Kidney (tissue), 14 donors: Measurements from ENCODE around the gene SLC25A12. TPM values are rescaled to one million over a fixed set of nuclear protein-coding genes. Genes with fewer than 3 reads are reported as not detected.

Experiments used
- DNase-seq, 5 donors: peaks; one replicate each; pipeline ENCODE4 v3.0.0-alpha.2; 2013 to 2020
- FAIRE-seq: peaks from 2 replicates; lab custom pipeline; 2012; peaks lifted over from hg19 to GRCh38; lab: Jason Lieb, UNC
- H3K27ac ChIP-seq, 2 donors: one replicate each; pipeline ENCODE4 v1.7.0; 2013; ENCODE audit warnings: low read depth in 2 of 2, low read length in 2 of 2, inconsistent platforms in 1 of 2
- H3K27me3 ChIP-seq: one replicate; pipeline ENCODE4 v1.7.1; 2013; ENCODE audit warnings: low read length, inconsistent platforms; ENCODE audit not compliant: control insufficient read depth, insufficient read depth
- H3K36me3 ChIP-seq, 3 donors: one replicate each; pipeline versions ENCODE4 v1.7.0 to v1.7.1; 2013; ENCODE audit warnings: low read length in 3 of 3, control low read depth in 1 of 3, inconsistent platforms in 1 of 3; ENCODE audit not compliant: insufficient read depth in 3 of 3, control insufficient read depth in 2 of 3
- H3K4me1 ChIP-seq, 3 donors: one replicate each; pipeline versions ENCODE4 v1.7.0 to v1.7.1; 2013; ENCODE audit warnings: low read length in 3 of 3, inconsistent platforms in 1 of 3, low read depth in 1 of 3; ENCODE audit not compliant: control insufficient read depth in 2 of 3, insufficient read depth in 2 of 3
- H3K4me3 ChIP-seq, 3 donors: one replicate each; pipeline versions ENCODE4 v1.7.0 to v1.8.1; 2013; ENCODE audit warnings: low read length in 3 of 3, control low read depth in 1 of 3, inconsistent platforms in 1 of 3
- H3K9ac ChIP-seq, 3 donors: one replicate each; pipeline versions ENCODE4 v1.7.0 to v1.7.1; 2013; ENCODE audit warnings: low read length in 3 of 3, control low read depth in 1 of 3, inconsistent platforms in 1 of 3
- H3K9me3 ChIP-seq, 3 donors: one replicate each; pipeline versions ENCODE4 v1.7.0 to v1.7.1; 2013; ENCODE audit warnings: low read length in 3 of 3, control low read depth in 1 of 3, inconsistent platforms in 1 of 3; ENCODE audit not compliant: control insufficient read depth in 2 of 3, insufficient read depth in 1 of 3
- CTCF ChIP-seq: IDR thresholded peaks from 3 replicates; pipeline ENCODE4 v1.5.1; 2012; ENCODE audit warnings: mild to moderate bottlenecking, moderate library complexity, borderline replicate concordance; ENCODE audit not compliant: insufficient read depth; ENCODE audit errors: extremely low read depth
- intact Hi-C: fragments of 100-400 bp; cut with DNase I; formaldehyde crosslinking; loops from one replicate; pipeline ENCODE4 v1.11.1; 2022
- polyA plus RNA-seq: library from polyadenylated mRNA; stranded (reverse); fragments of 350-450 nt; fragmentation: Illumina TruSeq; extraction: RNeasy Lipid Tissue Mini Kit (QIAGEN cat#74804); gene quantifications from one replicate; pipeline ENCODE4 v1.2.3, GENCODE V29; 2014; ENCODE audit warnings: low read depth, low replicate concordance; ENCODE audit not compliant: insufficient read depth
- total RNA-seq: library from RNA; stranded (reverse); fragmentation: NEBNext Ultra II Directional; extraction: Animal tissue kit (Norgen Biotek cat#: 25700); gene quantifications from one replicate; pipeline ENCODE4 v1.2.1, GENCODE V29; 2021
- donor health status: control.
- donor health status: control.
- donor health status: control.
- donor health status: control.
- donor health status: control.
- donor health status: DM: yes; HTN: yes; CAD: no.
- donor health status: Normal renal cell carcinoma (clear cell type).

Gene SLC25A12
- total and polyA plus RNA-seq, 2 donors from 2014 or later = 21.8 to 24.8 TPM

DNA sequence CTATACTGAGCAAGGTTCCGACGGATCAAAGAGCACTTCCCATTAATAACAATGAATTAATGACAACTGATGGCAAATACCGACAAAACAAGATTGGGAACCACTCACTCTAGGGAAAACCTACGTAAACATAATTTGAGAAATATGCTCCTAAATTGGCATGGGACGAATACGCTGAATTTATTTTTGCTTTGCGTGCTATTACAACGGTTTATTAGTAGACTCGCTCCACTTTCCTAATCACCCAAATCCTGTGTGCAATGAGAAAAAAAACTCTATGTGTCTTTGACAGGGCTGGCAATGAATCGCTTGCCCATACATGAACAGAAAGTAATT lies 536 bp upstream of the SLC25A12 start:
- FAIRE-seq (no peak), DNase-seq (no peak)
- Histone ChIP-seq H3K36me3 (peaks cover 0 to 3% (median 0%) of the 10 kb centered on the region in 3 donors), H3K9me3 (no peaks in the 10 kb centered on the region), H3K27me3 (no peaks in the 10 kb centered on the region), H3K4me1 (peaks cover 3 to 7% (median 3%) of the 10 kb centered on the region in 3 donors), H3K27ac (peak overlapping the region; percentile 9 to 81), H3K4me3 (peak overlapping the region; percentile 65 to 89 (median 79)), H3K9ac (peak overlapping the region in 2 of 3 donors; percentile 54 to 70)
- intact Hi-C loops = no loop called here
- TF ChIP-seq CTCF = no peak

DNA sequence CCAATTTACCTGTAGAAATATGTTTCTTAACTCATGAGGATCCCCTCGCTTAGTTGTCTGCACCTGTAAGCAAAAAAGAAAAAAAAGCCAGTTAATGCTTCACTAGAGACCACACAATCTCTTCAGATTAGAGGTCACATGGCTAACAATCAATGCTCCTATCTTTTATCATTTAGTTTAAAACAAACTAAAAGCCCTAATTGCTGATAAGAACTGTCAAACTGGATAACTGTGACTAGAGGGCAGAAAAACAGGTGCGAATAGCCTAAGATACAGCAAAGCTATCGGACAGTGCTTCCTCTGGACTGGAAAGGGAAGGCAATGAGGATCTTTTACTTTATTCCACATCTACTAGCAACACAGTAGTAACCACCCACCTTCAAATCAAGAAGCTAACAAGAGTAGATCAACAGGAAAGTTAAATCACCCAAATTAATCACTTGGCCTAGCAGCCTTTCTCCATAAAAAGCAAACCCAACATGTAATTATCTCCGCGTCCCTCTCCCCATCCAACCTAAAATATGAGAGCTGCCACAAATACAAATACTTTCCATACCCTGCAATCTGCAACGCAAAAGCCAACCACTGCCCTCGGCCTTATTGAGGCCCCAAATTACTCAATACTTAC lies 734 bp downstream of the SLC25A12 start:
- Histone ChIP-seq H3K9me3 (no peaks in the 10 kb centered on the region), H3K27ac (peak overlapping the region; percentile 37 to 81), H3K36me3 (peaks cover 0 to 3% (median 0%) of the 10 kb centered on the region in 3 donors), H3K4me1 (peaks cover 3 to 7% (median 3%) of the 10 kb centered on the region in 3 donors), H3K27me3 (no peaks in the 10 kb centered on the region), H3K4me3 (peak overlapping the region; percentile 83 to 100 (median 89)), H3K9ac (peak overlapping the region; percentile 74 to 82 (median 77))
- TF ChIP-seq CTCF = no peak
- no peak for FAIRE-seq
- intact Hi-C loops = no loop called here
- peak in 1 of 5 donors; percentile 16 for DNase-seq

GRCh38 chr2:171889808-171890207 lies 4.2 kb downstream of the SLC25A12 start:
- Histone ChIP-seq H3K27ac (no peak overlapping the region), H3K4me1 (peaks cover 3 to 7% (median 3%) of the 10 kb centered on the region in 3 donors), H3K9me3 (no peaks in the 10 kb centered on the region), H3K9ac (no peak overlapping the region), H3K27me3 (no peaks in the 10 kb centered on the region), H3K4me3 (no peak overlapping the region), H3K36me3 (peaks cover 0 to 3% (median 0%) of the 10 kb centered on the region in 3 donors)
- intact Hi-C loops = no loop called here
- TF ChIP-seq CTCF = no peak
- no peak for FAIRE-seq
- no peak for DNase-seq

DNA sequence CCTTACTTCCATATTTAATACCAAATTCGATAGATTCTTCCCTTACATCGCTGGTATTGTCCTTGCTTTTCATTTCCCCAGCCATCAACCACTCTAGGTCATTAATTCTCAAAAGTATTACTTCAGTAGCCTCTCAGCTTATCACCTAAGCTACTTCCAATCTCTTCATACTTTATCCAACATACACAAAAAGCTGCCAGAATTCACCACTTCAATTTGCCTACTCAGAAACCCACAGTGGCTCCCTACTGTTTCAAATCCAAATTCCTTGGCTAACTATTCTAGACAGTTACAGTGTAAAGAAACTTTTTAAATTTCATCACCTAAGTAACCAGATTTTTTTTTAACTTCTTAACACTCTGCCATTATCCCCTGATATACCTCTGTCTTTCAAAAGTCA lies 4.7 kb downstream of the SLC25A12 start:
- no peak overlapping the region for H3K4me3 ChIP-seq
- TF ChIP-seq CTCF = no peak
- no peaks in the 10 kb centered on the region for H3K27me3 ChIP-seq
- peaks cover 0 to 3% (median 0%) of the 10 kb centered on the region in 3 donors for H3K36me3 ChIP-seq
- DNase-seq = no peak
- no peak for FAIRE-seq
- no peaks in the 10 kb centered on the region for H3K9me3 ChIP-seq
- no peak overlapping the region for H3K27ac ChIP-seq
- peaks cover 3 to 7% (median 3%) of the 10 kb centered on the region in 3 donors for H3K4me1 ChIP-seq
- intact Hi-C loops = no loop called here
- no peak overlapping the region for H3K9ac ChIP-seq
